Glutamatergic neuron (in vitro differentiated cells): ENCODE measurements around the gene TMEM220. TPM values are rescaled to one million over a fixed set of nuclear protein-coding genes. Genes with fewer than 3 reads are reported as not detected.
"Not testable (repeated sequence)": the region's sequence is repeated elsewhere in the genome, so short reads cannot be mapped to it uniquely, and the experiment has no call there.

Experiments
- DNase-seq: peaks from one replicate; pipeline ENCODE4 v3.0.0; 2022
- H3K27ac Mint-ChIP-seq: one replicate; pipeline ENCODE4 v1.8.0; 2020; ENCODE audit warnings: mild to moderate bottlenecking, mixed read lengths, inconsistent platforms; ENCODE audit not compliant: unreplicated experiment
- H3K27me3 Mint-ChIP-seq: one replicate; pipeline ENCODE4 v1.8.0; 2020; ENCODE audit warnings: mild to moderate bottlenecking, moderate library complexity, mixed read lengths, inconsistent platforms; ENCODE audit not compliant: unreplicated experiment
- H3K36me3 Mint-ChIP-seq: one replicate; pipeline ENCODE4 v1.8.0; 2020; ENCODE audit warnings: mild to moderate bottlenecking, mixed read lengths, inconsistent platforms; ENCODE audit not compliant: unreplicated experiment
- H3K4me1 Mint-ChIP-seq: one replicate; pipeline ENCODE4 v1.8.0; 2020; ENCODE audit warnings: mild to moderate bottlenecking, low read depth, mixed read lengths, inconsistent platforms; ENCODE audit not compliant: unreplicated experiment
- H3K4me3 Mint-ChIP-seq: one replicate; pipeline ENCODE4 v1.8.0; 2020; ENCODE audit warnings: mild to moderate bottlenecking, mixed read lengths, inconsistent platforms; ENCODE audit not compliant: unreplicated experiment
- H3K9me3 Mint-ChIP-seq: one replicate; pipeline ENCODE4 v1.8.0; 2020; ENCODE audit warnings: mild to moderate bottlenecking, moderate library complexity, mixed read lengths, inconsistent platforms; ENCODE audit not compliant: unreplicated experiment
- CTCF ChIP-seq: fragments of 200-600 bp; sonication (generic); IDR thresholded peaks from one replicate; pipeline ENCODE4 v1.5.0; 2021; ENCODE audit not compliant: partially characterized antibody, unreplicated experiment
- total RNA-seq: library from RNA; stranded (reverse); fragmentation: NEBNext Ultra II Directional; extraction: Animal tissue kit (Norgen Biotek cat#: 25700); gene quantifications from one replicate; pipeline ENCODE4 v1.2.1, GENCODE V29; 2021; ENCODE audit not compliant: unreplicated experiment

The TMEM220 gene
- total RNA-seq, 1 donor from 2014 or later = 1.6 TPM

- Mint-ChIP-seq H3K4me3 (peak within 1 kb of the TSS; percentile 95), H3K27ac (peak within 1 kb of the TSS; percentile 68), H3K9me3 (no peaks in the 10 kb centered on the region), H3K4me1 (peaks cover 10% of the 10 kb centered on the region), H3K36me3 (no peaks in the 10 kb centered on the region), H3K27me3 (no peaks in the 10 kb centered on the region)
- peak; percentile 94 for DNase-seq
- no peak for TF ChIP-seq CTCF
Measured at GRCh38 chr17:10697092-10698081, 32.4 kb downstream of the TMEM220 start, which contains the start of the genes ADPRM and SCO1. Gene ADPRM (plus strand): TSS chr17:10697594. CDS start chr17:10704927, 7,333 bp downstream. Gene SCO1 (minus strand): TSS chr17:10697533. CDS start chr17:10697507, 26 bp downstream.

GRCh38 chr17:10695875-10696407 is 33.9 kb downstream of the TMEM220 start:
- H3K9me3 Mint-ChIP-seq, H3K36me3 Mint-ChIP-seq, DNase-seq, H3K4me1 Mint-ChIP-seq, H3K27ac Mint-ChIP-seq, H3K27me3 Mint-ChIP-seq: not testable (repeated sequence)
- peak overlapping the region; percentile 95 for H3K4me3 Mint-ChIP-seq

- Mint-ChIP-seq H3K4me3 (no peak overlapping the region), H3K9me3 (no peaks in the 10 kb centered on the region)
- DNase-seq = no peak
Measured at GRCh38 chr17:10687499-10687898, 42.3 kb downstream of the TMEM220 start.

GRCh38 chr17:10683853-10684252 is 46.0 kb downstream of the TMEM220 start:
- H3K27ac Mint-ChIP-seq = no peak overlapping the region
- no peaks in the 10 kb centered on the region for H3K36me3 Mint-ChIP-seq

More at GRCh38 chr17:10687499-10687898, 42.3 kb downstream of the TMEM220 start:
- Mint-ChIP-seq H3K36me3 (no peaks in the 10 kb centered on the region), H3K27ac (no peak overlapping the region), H3K4me1 (no peaks in the 10 kb centered on the region), H3K27me3 (no peaks in the 10 kb centered on the region)
- TF ChIP-seq CTCF = no peak

More at GRCh38 chr17:10683853-10684252, 46.0 kb downstream of the TMEM220 start:
- no peak overlapping the region for H3K4me3 Mint-ChIP-seq
- no peaks in the 10 kb centered on the region for H3K9me3 Mint-ChIP-seq
- no peak for DNase-seq
- peak; percentile 75 for TF ChIP-seq CTCF
- H3K27me3 Mint-ChIP-seq = no peaks in the 10 kb centered on the region
- H3K4me1 Mint-ChIP-seq = no peaks in the 10 kb centered on the region
